ENCODE measurements around the gene EIF4G1.

GRCh38 chr3:184357248-184358123 is 43.1 kb downstream of the EIF4G1 start:
- TF ChIP-seq, protein P1, sequence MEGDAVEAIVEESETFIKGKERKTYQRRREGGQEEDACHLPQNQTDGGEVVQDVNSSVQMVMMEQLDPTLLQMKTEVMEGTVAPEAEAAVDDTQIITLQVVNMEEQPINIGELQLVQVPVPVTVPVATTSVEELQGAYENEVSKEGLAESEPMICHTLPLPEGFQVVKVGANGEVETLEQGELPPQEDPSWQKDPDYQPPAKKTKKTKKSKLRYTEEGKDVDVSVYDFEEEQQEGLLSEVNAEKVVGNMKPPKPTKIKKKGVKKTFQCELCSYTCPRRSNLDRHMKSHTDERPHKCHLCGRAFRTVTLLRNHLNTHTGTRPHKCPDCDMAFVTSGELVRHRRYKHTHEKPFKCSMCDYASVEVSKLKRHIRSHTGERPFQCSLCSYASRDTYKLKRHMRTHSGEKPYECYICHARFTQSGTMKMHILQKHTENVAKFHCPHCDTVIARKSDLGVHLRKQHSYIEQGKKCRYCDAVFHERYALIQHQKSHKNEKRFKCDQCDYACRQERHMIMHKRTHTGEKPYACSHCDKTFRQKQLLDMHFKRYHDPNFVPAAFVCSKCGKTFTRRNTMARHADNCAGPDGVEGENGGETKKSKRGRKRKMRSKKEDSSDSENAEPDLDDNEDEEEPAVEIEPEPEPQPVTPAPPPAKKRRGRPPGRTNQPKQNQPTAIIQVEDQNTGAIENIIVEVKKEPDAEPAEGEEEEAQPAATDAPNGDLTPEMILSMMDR (IDR thresholded peaks at IDR 0.05 in 2 of 3, conservative IDR thresholded peaks at IDR 0.05 in 1 of 3; ENCODE audit: borderline replicate concordance in 1 of 3, insufficient read depth in 1 of 3, low read depth in 2 of 3, low read length in 2 of 3) = no peak
- no peak for TF ChIP-seq ZNF274 (IDR thresholded peaks at IDR 0.05; ENCODE audit: low read depth, low read length)
- TF ChIP-seq, protein P2, sequence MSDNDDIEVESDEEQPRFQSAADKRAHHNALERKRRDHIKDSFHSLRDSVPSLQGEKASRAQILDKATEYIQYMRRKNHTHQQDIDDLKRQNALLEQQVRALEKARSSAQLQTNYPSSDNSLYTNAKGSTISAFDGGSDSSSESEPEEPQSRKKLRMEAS (IDR thresholded peaks at IDR 0.05) = no peak
- TF ChIP-seq EZH2phosphoT487 (IDR thresholded peaks at IDR 0.05; ENCODE audit: borderline replicate concordance) = no peak
- no peak for TF ChIP-seq EGR1 (IDR thresholded peaks at IDR 0.05; ENCODE audit: low read depth)
- TF ChIP-seq, protein P3, sequence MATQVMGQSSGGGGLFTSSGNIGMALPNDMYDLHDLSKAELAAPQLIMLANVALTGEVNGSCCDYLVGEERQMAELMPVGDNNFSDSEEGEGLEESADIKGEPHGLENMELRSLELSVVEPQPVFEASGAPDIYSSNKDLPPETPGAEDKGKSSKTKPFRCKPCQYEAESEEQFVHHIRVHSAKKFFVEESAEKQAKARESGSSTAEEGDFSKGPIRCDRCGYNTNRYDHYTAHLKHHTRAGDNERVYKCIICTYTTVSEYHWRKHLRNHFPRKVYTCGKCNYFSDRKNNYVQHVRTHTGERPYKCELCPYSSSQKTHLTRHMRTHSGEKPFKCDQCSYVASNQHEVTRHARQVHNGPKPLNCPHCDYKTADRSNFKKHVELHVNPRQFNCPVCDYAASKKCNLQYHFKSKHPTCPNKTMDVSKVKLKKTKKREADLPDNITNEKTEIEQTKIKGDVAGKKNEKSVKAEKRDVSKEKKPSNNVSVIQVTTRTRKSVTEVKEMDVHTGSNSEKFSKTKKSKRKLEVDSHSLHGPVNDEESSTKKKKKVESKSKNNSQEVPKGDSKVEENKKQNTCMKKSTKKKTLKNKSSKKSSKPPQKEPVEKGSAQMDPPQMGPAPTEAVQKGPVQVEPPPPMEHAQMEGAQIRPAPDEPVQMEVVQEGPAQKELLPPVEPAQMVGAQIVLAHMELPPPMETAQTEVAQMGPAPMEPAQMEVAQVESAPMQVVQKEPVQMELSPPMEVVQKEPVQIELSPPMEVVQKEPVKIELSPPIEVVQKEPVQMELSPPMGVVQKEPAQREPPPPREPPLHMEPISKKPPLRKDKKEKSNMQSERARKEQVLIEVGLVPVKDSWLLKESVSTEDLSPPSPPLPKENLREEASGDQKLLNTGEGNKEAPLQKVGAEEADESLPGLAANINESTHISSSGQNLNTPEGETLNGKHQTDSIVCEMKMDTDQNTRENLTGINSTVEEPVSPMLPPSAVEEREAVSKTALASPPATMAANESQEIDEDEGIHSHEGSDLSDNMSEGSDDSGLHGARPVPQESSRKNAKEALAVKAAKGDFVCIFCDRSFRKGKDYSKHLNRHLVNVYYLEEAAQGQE (IDR thresholded peaks at IDR 0.05; ENCODE audit: low read depth) = no peak

Measured in HCT116 (cell line).